Fibroblast of pulmonary artery (primary cell): ENCODE data around the gene DHRS3.
A peak's percentile ranks its signal among the peaks of the same experiment; 100 is the strongest.

Experiments
- DNase-seq: peaks from one replicate; pipeline ENCODE4 v3.0.0-alpha.2; 2010; ENCODE audit warnings: low read depth
- H3K4me3 ChIP-seq: replicated peaks from 2 replicates; pipeline ENCODE4 v1.5.1; 2011; ENCODE audit warnings: low read depth, mild to moderate bottlenecking, control low read depth, low read length, moderate library complexity
- CTCF ChIP-seq: IDR thresholded peaks from 2 replicates; pipeline ENCODE4 v1.5.1; 2011; ENCODE audit warnings: mild to moderate bottlenecking, control low read depth, low read length, inconsistent platforms; ENCODE audit errors: missing control alignments

DHRS3 gene

DNA sequence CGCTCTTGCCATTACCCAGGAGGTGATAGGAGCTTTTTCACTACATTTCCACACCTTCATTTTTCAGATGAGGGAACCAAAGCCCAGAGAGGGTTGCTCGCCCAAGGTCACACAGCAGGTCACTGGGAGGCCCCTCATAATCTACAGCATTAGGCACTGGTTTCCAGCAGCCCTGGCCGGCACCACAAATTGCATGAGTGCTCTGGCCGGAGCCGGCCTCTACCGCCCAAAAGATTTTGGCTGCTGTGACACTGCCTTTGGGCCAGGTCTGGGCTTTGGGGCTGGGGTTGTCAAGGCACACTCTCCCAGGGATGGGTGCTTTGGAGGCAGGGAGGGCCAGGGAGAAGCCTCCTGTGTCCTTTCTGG, 15.4 kb downstream of the DHRS3 start:
- no peak for TF ChIP-seq CTCF
- no peak for DNase-seq
- no peak overlapping the region for H3K4me3 ChIP-seq

- TF ChIP-seq CTCF: no peak
- H3K4me3 ChIP-seq: no peak overlapping the region
- no peak for DNase-seq
Observed at GRCh38 chr1:12601700-12602658, 16.0 kb downstream of the DHRS3 start.

GRCh38 chr1:12600880-12601633, 17.0 kb downstream of the DHRS3 start:
- H3K4me3 ChIP-seq: no peak overlapping the region
- peak; percentile 55 for TF ChIP-seq CTCF
- peak; percentile 49 for DNase-seq

- DNase-seq: no peak
- TF ChIP-seq CTCF: no peak
Observed at GRCh38 chr1:12600335-12600734, 17.7 kb downstream of the DHRS3 start.

DNA sequence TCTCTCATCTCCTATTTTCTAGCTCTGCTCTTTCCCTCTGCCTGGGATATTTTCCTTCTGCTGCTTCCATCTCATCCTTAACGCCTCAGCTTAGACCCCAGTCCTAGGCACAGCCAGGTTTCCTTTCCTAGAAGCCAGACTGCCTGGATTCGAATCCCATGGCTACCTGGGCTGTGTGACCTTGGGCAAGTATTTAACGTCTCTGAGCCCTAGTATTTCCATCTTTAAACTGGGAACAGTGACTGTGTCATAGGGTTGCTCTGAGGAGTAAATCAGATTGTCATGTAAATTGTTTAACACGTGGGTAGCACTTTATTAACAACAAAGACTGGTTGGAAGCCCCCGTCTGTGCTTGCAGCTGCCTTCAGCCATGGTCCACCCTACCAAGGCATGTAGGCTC, 18.4 kb downstream of the DHRS3 start:
- H3K4me3 ChIP-seq: no peak overlapping the region
- no peak for TF ChIP-seq CTCF
- DNase-seq: no peak

More at GRCh38 chr1:12600335-12600734, 17.7 kb downstream of the DHRS3 start:
- H3K4me3 ChIP-seq: no peak overlapping the region

DNA sequence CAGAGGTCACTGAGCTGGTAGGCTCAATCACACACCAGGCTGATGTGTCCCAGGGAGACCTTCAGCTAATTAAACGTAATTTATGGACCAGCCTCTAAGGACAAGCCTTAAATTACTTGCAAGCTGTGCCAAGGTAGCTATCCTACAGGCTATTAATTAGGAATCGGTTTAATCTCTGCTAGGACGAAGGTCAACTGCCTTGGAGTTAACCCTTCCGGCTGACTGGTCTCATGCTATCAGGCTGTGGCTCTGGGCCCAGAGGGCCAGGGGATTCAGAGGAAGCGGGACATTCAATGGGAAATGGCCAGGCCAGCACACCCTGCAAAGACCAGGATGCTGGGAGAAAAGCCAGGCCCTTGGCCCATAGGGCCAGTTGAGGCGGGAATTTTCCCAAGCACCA, 19.0 kb downstream of the DHRS3 start:
- no peak overlapping the region for H3K4me3 ChIP-seq
- DNase-seq: no peak
- no peak for TF ChIP-seq CTCF
